Thyroid gland (tissue), 4 donors: ENCODE measurements around the gene LYRM4.

ENCODE experiments used
- CTCF ChIP-seq, 6 experiments: fragments of 200-600 bp in 3 of 6; fragments of 450-650 bp in 3 of 6; sonication (generic) in 3 of 6; IDR thresholded peaks; one replicate each; pipeline ENCODE4 v1.5.1; 2016 to 2019; ENCODE audit warnings: antibody characterized with exemption in 6 of 6, mild to moderate bottlenecking in 2 of 6, inconsistent platforms in 1 of 6, moderate library complexity in 1 of 6
- POLR2A ChIP-seq, 2 donors: fragments of 450-650 bp; IDR thresholded peaks; one replicate each; pipeline ENCODE4 v1.6.1; 2017; ENCODE audit warnings: antibody characterized with exemption in 2 of 2, mild to moderate bottlenecking in 2 of 2, moderate library complexity in 1 of 2

GRCh38 chr6:5091210-5092069, 169.3 kb downstream of the LYRM4 start:
- TF ChIP-seq CTCF (IDR thresholded peaks at IDR 0.05) (no peak), POLR2A (IDR thresholded peaks at IDR 0.05) (no peak)
